ENCODE data around the gene TMEM109.
A peak's percentile ranks its signal among the peaks of the same experiment; 100 is the strongest.

Gene TMEM109, protein sequence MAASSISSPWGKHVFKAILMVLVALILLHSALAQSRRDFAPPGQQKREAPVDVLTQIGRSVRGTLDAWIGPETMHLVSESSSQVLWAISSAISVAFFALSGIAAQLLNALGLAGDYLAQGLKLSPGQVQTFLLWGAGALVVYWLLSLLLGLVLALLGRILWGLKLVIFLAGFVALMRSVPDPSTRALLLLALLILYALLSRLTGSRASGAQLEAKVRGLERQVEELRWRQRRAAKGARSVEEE

DNA sequence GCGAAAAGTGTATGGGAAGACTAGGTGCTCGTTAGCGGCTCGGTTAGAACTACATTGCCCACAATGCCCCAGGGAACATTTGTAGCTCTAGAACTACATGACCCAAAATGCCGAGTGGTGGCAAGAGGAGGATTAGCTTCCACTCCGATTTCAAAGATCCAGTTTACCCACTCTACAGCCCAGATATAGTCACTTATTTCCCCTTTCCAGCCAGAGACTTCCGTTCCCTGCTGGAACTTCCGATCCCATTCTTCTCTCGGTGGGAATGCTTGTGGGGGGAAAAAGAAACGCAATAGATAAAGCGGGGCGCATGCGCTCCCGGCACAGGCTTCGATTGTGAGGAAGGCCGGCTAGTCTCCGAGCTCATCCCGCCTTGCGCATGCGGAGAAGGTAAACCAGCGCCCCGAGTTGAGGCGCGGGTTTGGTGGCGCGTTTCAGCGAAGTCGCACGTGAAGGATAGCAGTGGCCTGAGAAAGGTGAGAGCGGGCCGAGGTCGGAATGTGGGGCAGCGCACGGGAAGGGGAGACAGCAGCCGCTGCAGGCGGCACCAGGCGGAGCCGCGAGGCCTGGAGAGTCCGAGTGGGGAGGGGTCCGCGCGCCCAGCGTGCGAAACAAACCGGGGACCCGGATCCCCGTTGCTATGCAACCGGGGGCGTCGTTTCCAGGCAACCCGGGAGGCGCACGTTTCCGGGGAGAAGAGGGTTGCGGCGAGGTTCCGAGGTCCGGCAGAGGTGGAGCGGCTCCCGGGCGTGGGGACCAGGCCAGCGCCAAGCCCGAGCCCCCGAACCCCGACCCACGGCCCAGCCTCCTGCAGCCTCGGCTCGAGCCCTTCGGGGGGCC is at the start of gene TMEM109:
TSS of gene TMEM109 (plus strand) at position 366 of the 840 bp plus-strand sequence. CDS start 5,536 bp downstream, outside the sequence.
- peaks cover 22% of the 10 kb centered on the region for H3K36me3 ChIP-seq
- peak within 1 kb of the TSS; percentile 93 for H3K27ac ChIP-seq
- H3K4me3 ChIP-seq, result peak within 1 kb of the TSS; percentile 97
- no peaks in the 10 kb centered on the region for H3K27me3 ChIP-seq
- peaks cover 75% of the 10 kb centered on the region for H3K4me1 ChIP-seq
- no peak for TF ChIP-seq Cebpa-rat (IDR thresholded peaks at IDR 0.05)
- peak within 1 kb of the TSS; percentile 94 for H3K4me2 ChIP-seq
- peaks cover 10% of the 10 kb centered on the region for H3K9me3 ChIP-seq
- H3K9ac ChIP-seq, result peak within 1 kb of the TSS; percentile 92
- peaks cover 36% of the 10 kb centered on the region for H4K20me1 ChIP-seq

DNA sequence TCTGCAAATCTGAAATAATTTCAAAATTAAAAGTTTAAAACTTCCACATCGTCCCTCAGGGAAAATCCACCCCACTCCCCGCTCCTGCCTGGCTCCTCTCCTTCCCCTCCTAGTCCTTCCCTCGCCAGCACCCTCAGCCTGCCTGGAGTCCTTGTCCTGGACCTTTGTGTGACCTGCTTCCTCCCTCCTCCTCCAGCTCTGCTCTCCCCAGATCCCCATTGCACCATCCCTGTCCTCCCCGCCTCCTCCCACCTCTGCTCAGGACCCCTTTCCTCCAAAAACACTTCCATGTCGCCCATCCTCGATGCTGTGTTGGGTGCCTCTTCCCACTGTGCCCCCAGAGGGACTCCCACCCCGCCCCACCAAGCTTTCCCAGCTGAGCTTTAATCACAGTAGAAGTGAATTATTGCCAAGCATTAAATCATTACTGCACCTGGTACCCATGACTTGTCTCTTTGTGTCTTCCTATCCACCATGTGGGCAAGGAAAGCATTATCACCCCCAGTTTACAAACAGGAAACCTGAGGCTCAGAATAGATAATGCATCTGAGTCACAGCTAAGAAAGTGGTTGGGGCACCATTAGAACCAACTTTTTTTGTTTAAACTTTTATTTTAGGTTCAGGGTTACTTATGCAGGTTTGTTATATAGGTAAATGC is 49.0 kb upstream of the TMEM109 start:
- no peak for TF ChIP-seq Cebpa-rat (IDR thresholded peaks at IDR 0.05)
- no peaks in the 10 kb centered on the region for H3K36me3 ChIP-seq
- H3K4me1 ChIP-seq, result peaks cover 94% of the 10 kb centered on the region
- no peaks in the 10 kb centered on the region for H3K27me3 ChIP-seq
- no peak overlapping the region; the same call in 1 of the 2 replicates for H3K27ac ChIP-seq
- no peak overlapping the region for H3K4me3 ChIP-seq
- H3K9ac ChIP-seq, result no peak overlapping the region
- peak overlapping the region; percentile 61 for H3K4me2 ChIP-seq
- no peaks in the 10 kb centered on the region for H4K20me1 ChIP-seq
- H3K9me3 ChIP-seq, result no peaks in the 10 kb centered on the region

DNA sequence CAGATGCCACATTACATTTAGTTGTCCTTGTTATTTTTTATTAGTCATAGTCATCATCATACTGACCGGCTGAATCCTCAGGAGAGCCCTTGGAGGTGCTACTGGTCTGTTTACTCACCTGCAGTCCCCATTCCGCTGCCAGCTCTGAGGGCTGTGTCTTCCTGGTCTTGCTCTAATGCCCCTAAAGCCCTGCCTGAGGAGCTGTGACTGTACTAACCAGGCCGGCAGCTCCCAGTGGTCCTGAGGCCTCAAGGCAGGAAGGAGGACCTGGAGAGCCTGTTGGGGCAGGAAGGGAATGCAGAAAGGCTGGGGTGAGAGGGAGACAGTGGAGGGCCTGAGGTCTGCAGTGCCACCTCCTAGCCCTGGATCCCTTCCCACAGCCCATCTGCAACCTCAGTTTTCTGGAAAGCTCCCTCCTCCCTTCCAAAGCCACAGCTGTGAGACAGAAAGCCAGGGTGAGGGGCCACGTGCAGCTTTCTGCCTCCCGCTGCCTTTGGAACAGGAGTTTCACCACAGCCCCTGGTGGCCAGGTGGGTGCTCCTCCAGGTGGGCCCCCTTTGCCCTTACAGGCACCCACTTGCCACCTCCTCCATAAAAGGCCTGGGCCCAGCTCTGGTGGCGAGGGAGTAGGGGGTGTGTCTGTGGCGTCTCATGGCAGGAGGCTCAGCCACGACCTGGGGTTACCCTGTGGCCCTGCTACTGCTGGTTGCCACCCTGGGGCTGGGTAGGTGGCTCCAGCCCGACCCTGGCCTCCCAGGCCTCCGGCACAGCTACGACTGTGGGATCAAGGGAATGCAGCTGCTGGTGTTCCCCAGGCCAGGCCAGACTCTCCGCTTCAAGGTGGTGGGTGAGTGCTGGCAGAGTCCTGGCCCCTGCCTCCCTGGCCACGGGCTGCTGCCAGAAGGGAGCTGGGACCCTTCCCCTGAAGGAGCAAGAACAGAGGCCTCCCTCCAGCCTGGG is 46.8 kb upstream of the TMEM109 start, which contains the start of gene ZP1:
TSS of gene ZP1 (plus strand) at position 632 of the 960 bp plus-strand sequence. CDS start at position 652, 20 bp downstream.
- Histone ChIP-seq H3K9me3 (no peaks in the 10 kb centered on the region), H3K4me3 (no peak within 1 kb of the TSS), H4K20me1 (no peaks in the 10 kb centered on the region), H3K9ac (peak within 1 kb of the TSS; percentile 59; the same call in 1 of the 2 replicates), H3K27ac (peak within 1 kb of the TSS; percentile 78), H3K36me3 (no peaks in the 10 kb centered on the region), H3K4me1 (peaks cover 95% of the 10 kb centered on the region), H3K4me2 (peak within 1 kb of the TSS; percentile 69), H3K27me3 (no peaks in the 10 kb centered on the region)
- no peak for TF ChIP-seq Cebpa-rat (IDR thresholded peaks at IDR 0.05)

DNA sequence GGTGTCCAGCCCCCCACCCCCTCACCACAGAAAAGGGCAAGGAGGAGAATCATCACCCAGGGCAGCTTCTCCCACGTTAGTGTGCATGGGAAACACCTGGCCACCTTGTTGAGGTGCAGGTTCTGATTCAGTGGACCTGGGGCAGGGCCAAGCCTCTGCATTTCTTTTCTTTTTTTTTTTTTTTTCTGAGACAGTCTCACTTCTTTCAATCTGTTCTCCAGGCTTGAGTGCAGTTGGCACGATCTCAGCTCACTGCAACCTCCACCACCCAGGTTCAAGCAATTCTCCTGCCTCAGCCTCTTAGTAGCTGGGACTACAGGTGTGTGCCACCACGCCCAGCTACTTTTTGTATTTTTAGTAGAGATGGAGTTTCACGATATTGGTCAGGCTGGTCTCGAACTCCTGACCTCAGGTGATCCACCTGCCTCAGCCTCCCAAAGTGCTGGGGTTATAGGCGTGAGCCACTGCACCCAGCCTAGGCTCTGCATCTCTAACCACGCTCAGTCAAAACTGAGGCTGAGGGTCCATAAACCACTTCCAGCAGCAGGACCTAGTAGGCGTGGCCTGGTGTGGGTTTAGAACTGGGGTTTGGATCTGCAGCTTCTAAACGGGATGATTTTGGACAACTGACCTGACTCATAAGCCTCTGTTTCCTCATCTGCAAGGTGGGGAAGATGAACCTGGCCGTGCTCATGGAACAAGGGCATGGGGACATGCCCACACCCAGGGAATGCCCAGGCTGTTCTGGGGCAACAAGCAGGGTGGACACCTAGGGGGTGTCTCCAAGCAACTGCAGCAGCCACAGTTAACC is 45.9 kb upstream of the TMEM109 start:
- no peak overlapping the region for H3K4me3 ChIP-seq
- H3K36me3 ChIP-seq, result no peaks in the 10 kb centered on the region
- H3K9ac ChIP-seq, result peak overlapping the region; percentile 59; the same call in 1 of the 2 replicates
- no peaks in the 10 kb centered on the region for H3K27me3 ChIP-seq
- peak overlapping the region; percentile 78 for H3K27ac ChIP-seq
- TF ChIP-seq Cebpa-rat (IDR thresholded peaks at IDR 0.05), result no peak
- H3K4me2 ChIP-seq, result peak overlapping the region; percentile 69
- peaks cover 95% of the 10 kb centered on the region for H3K4me1 ChIP-seq
- no peaks in the 10 kb centered on the region for H4K20me1 ChIP-seq
- H3K9me3 ChIP-seq, result no peaks in the 10 kb centered on the region

DNA sequence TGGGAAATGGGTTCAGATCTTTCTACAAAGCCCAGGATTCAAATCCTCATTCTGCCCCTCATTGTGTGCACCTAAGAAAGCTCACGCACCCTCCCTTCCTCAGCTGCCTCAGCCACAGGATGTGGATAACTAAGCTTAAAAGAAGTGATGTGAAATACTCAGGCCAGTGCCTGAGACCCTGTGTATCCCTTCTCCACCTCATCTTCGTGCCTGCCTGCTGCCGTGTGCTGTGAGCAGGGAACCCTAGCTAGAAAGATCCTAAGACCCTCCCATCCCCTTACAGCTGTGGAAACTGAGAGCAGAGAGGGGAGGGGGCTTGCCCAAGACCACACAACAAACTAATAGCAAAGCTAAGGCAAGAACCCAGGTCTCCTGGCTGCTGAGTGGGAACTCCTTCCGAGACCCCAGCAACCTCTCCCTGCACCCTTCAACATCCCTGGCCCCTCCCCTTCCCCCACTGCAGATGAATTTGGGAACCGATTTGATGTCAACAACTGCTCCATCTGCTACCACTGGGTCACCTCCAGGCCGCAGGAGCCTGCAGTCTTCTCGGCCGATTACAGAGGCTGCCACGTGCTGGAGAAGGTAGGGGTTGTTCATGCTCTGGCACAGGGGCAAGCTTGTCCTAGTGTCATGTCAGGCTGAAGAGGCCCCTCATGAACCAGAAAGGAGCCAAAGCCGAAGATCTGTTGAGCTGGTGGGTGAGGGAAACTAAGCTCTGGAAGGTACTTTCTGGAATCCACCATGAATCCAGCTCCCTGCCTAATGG is 45.1 kb upstream of the TMEM109 start:
- H3K27ac ChIP-seq, result peak overlapping the region; percentile 42; the same call in 1 of the 2 replicates
- peaks cover 92% of the 10 kb centered on the region for H3K4me1 ChIP-seq
- no peak for TF ChIP-seq Cebpa-rat (IDR thresholded peaks at IDR 0.05)

DNA sequence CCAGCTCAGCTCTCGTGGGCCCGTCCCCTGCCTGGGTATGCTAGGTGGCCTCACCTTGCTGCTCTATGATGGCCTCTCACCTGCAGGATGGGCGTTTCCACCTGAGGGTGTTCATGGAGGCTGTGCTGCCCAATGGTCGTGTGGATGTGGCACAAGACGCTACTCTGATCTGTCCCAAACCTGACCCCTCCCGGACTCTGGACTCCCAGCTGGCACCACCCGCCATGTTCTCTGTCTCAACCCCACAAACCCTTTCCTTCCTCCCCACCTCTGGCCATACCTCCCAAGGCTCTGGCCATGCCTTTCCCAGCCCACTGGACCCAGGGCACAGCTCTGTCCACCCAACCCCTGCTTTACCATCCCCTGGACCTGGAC is 44.5 kb upstream of the TMEM109 start:
- Histone ChIP-seq H3K27me3 (no peaks in the 10 kb centered on the region), H3K9me3 (no peaks in the 10 kb centered on the region), H3K9ac (no peak overlapping the region), H3K4me2 (peak overlapping the region; percentile 69; the same call in 1 of the 2 replicates), H3K4me3 (no peak overlapping the region), H3K27ac (0 out of 2 replicates have a peak overlapping the region, but pooled peaks have one; percentile 42), H3K36me3 (peaks cover under 1% of the 10 kb centered on the region; the same call in 1 of the 2 replicates), H4K20me1 (no peaks in the 10 kb centered on the region), H3K4me1 (peaks cover 86% of the 10 kb centered on the region)
- TF ChIP-seq Cebpa-rat (IDR thresholded peaks at IDR 0.05), result no peak

More for the DNA sequence above, 45.1 kb upstream of the TMEM109 start:
- Histone ChIP-seq H3K9ac (no peak overlapping the region; the same call in 1 of the 2 replicates), H3K36me3 (no peaks in the 10 kb centered on the region), H3K4me2 (peak overlapping the region; percentile 69), H3K9me3 (no peaks in the 10 kb centered on the region), H3K4me3 (no peak overlapping the region), H4K20me1 (no peaks in the 10 kb centered on the region), H3K27me3 (no peaks in the 10 kb centered on the region)

DNA sequence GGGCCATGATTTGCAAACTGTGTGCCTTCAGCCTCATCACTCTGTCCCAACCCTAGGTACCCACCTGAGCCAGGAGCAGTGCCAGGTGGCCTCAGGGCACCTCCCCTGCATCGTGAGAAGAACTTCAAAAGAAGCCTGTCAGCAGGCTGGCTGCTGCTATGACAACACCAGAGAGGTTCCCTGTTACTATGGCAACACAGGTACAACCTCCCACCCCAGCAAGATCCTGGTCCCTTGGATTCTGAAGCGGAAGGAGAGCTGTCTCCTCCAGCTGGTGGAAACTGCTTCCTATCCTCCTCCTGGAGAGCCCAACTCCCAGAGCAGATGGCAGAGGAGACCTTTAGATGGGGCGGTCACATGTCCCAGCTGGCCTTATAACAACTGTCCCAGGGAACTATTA is 43.7 kb upstream of the TMEM109 start:
- peak overlapping the region; percentile 73 for H3K4me2 ChIP-seq
- H3K27me3 ChIP-seq, result no peaks in the 10 kb centered on the region
- peaks cover 9% of the 10 kb centered on the region; the same call in 1 of the 2 replicates for H3K36me3 ChIP-seq
- no peak for TF ChIP-seq Cebpa-rat (IDR thresholded peaks at IDR 0.05)
- no peaks in the 10 kb centered on the region for H3K9me3 ChIP-seq
- no peaks in the 10 kb centered on the region for H4K20me1 ChIP-seq
- no peak overlapping the region for H3K4me3 ChIP-seq
- peaks cover 78% of the 10 kb centered on the region for H3K4me1 ChIP-seq
- H3K9ac ChIP-seq, result no peak overlapping the region
- H3K27ac ChIP-seq, result no peak overlapping the region
